Panc1 (cell line): ENCODE measurements around the gene UROC1. TPM values are rescaled to one million over a fixed set of nuclear protein-coding genes. Genes with fewer than 3 reads are reported as not detected.

Experiments
- ATAC-seq: fragments of 200-7000 bp; cut with Tn5 transposase; 2 replicates; pipeline ENCODE4 v1.9.1; 2020; ENCODE audit warnings: mild to moderate bottlenecking, moderate library complexity
- BruUV-seq: library from RNA; stranded (reverse); fragments of 400-500 nt; replicated peaks from 2 replicates; lab custom pipeline; 2021; lab: Mats Ljungman, UMichigan
- CTCF ChIA-PET: fragments of 300-600 bp; sonication (Branson Sonifier 250); formaldehyde crosslinking; loops from one replicate; lab custom pipeline; 2022; ENCODE audit warnings: antibody characterized with exemption; lab: Charles Lee
- POLR2A ChIA-PET: fragments of 300-600 bp; sonication (Branson Sonifier 250); formaldehyde crosslinking; loops from one replicate; lab custom pipeline; 2022; ENCODE audit warnings: antibody characterized with exemption; lab: Charles Lee
- DNase-seq: peaks from one replicate; pipeline ENCODE4 v3.0.0-alpha.2; 2010; ENCODE audit warnings: low read depth, low spot score
- H3K27ac ChIP-seq: 2 replicates; pipeline ENCODE4 v1.5.1; 2011; ENCODE audit warnings: mild to moderate bottlenecking, low read length, inconsistent platforms
- H3K27me3 ChIP-seq: fragments of 200-500 bp; sonication (Bioruptor generic); 2 replicates; pipeline ENCODE4 v1.6.0; 2014; ENCODE audit warnings: low read length, inconsistent platforms; ENCODE audit not compliant: control insufficient read depth, insufficient read depth
- H3K36me3 ChIP-seq: fragments of 200-500 bp; sonication (Bioruptor generic); 2 replicates; pipeline ENCODE4 v1.5.1; 2014; ENCODE audit warnings: inconsistent platforms, mild to moderate bottlenecking, low read length, moderate library complexity; ENCODE audit not compliant: control insufficient read depth, insufficient read depth
- H3K4me1 ChIP-seq: 2 replicates; pipeline ENCODE4 v1.5.1; 2011; ENCODE audit warnings: inconsistent platforms, mild to moderate bottlenecking, low read length, moderate library complexity; ENCODE audit not compliant: control insufficient read depth, insufficient read depth
- H3K4me3 ChIP-seq, 2 experiments: 2 replicates each; pipeline ENCODE4 v1.5.1; 2011 to 2012; ENCODE audit warnings: low read depth in 2 of 2, low read length in 2 of 2, mild to moderate bottlenecking in 2 of 2, inconsistent platforms in 1 of 2, moderate library complexity in 1 of 2
- H3K9me3 ChIP-seq: fragments of 200-500 bp; sonication (Bioruptor generic); 2 replicates; pipeline ENCODE4 v1.5.1; 2014; ENCODE audit warnings: low read depth, mild to moderate bottlenecking, inconsistent platforms, low read length, moderate library complexity; ENCODE audit not compliant: control insufficient read depth, insufficient read depth
- CTCF ChIP-seq: fragments of 450-650 bp; IDR thresholded peaks from 2 replicates; pipeline ENCODE4 v1.5.1; 2017; ENCODE audit warnings: mild to moderate bottlenecking
- POLR2AphosphoS5 ChIP-seq: IDR thresholded peaks from 2 replicates; pipeline ENCODE4 v1.6.1; 2012; ENCODE audit warnings: mild to moderate bottlenecking, low read depth, low read length, moderate library complexity
- REST ChIP-seq, 2 experiments: IDR thresholded peaks; 2 replicates each; pipeline ENCODE4 v1.6.1; 2011 to 2012; ENCODE audit warnings: low read depth in 2 of 2, control low read depth in 1 of 2, low read length in 1 of 2, mild to moderate bottlenecking in 1 of 2, moderate library complexity in 1 of 2; ENCODE audit not compliant: insufficient read depth in 1 of 2
- SIN3A ChIP-seq: IDR thresholded peaks from 2 replicates; pipeline ENCODE4 v1.6.1; 2012; ENCODE audit warnings: low read depth, mild to moderate bottlenecking, low read length, moderate library complexity, borderline replicate concordance; ENCODE audit not compliant: insufficient read depth
- TCF7L2 ChIP-seq: IDR thresholded peaks from 2 replicates; pipeline ENCODE4 v1.6.1; 2011; ENCODE audit warnings: mild to moderate bottlenecking, low read depth, low read length, inconsistent platforms
- in situ Hi-C: cut with HindIII; loops from 2 replicates; pipeline ENCODE4 v1.10.0; 2016; ENCODE audit warnings: low sequenced_read_pairs, low pct_unique_long_range_greater_than_20kb
- intact Hi-C: fragments of 100-400 bp; cut with micrococcal nuclease; formaldehyde crosslinking; loops from one replicate; pipeline ENCODE4 v1.10.0; 2022; ENCODE audit not compliant: unreplicated experiment
- total RNA-seq: library from RNA; stranded (reverse); gene quantifications from one replicate; pipeline ENCODE4 v1.2.1, GENCODE V29; 2021; ENCODE audit not compliant: unreplicated experiment

The UROC1 gene
- total RNA-seq, 1 experiment from 2014 or later = not detected

DNA sequence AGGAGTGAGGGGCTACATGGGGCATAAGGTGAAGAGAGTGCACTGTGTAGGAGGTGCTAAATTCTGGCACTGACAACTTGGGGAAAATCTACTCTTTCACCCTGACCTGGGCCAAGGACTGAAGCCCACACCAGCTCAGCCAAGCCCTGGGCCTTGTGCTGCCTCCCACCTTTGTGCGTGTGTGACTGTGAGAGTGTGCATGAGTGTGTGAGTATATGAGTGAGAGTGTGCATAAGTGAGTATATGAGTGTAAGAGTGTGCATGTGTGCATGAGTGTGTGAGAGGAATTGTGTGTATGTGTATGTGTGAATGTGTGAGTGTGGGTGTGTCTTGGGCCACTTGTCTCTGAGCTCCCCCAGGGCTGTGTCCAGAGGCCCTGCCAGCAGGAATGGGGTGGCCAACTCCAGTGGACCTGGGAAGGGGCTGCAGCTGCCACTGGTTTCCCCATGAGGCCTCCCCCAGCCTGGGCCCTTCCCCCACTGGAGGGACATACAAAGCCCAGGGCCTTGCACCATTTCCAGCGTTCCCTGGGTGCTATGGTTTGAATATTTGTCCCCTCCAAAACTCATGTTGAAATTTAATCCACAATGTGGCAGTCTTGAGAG, 26.0 kb upstream of the UROC1 start:
- no peak for ATAC-seq
- intact Hi-C loops = no loop called here
- ChIA-PET CTCF (no interaction called here), POLR2A (no interaction called here)
- Histone ChIP-seq H3K27ac (no peak overlapping the region), H3K27me3 (no peaks in the 10 kb centered on the region; the same call in 1 of the 2 replicates), H3K36me3 (no peaks in the 10 kb centered on the region), H3K4me1 (peaks cover 6% of the 10 kb centered on the region; the same call in 1 of the 2 replicates), H3K9me3 (no peaks in the 10 kb centered on the region), H3K4me3 (no peak overlapping the region)
- no peak for TF ChIP-seq POLR2AphosphoS5
- no TSS peak for BruUV-seq
- no peak for DNase-seq
- in situ Hi-C loops = no loop called here

GRCh38 chr3:126542340-126543241, 25.0 kb upstream of the UROC1 start:
- DNase-seq (no peak), ATAC-seq (no peak)
- no peaks in the 10 kb centered on the region for H3K9me3 ChIP-seq
- H3K4me1 ChIP-seq = peaks cover 6% of the 10 kb centered on the region; the same call in 1 of the 2 replicates
- TF ChIP-seq CTCF (no peak), REST (IDR thresholded peaks at IDR 0.05; ENCODE audit: insufficient read depth in 1 of 2, low read depth in 2 of 2, low read length in 1 of 2) (no peak), POLR2AphosphoS5 (no peak), TCF7L2 (no peak), SIN3A (no peak)
- no peak overlapping the region for H3K4me3 ChIP-seq
- intact Hi-C loops (no loop called here), in situ Hi-C loops (no loop called here)
- H3K27ac ChIP-seq = no peak overlapping the region
- ChIA-PET POLR2A (no interaction called here), CTCF (no interaction called here)
- no peaks in the 10 kb centered on the region; the same call in 1 of the 2 replicates for H3K27me3 ChIP-seq
- no TSS peak for BruUV-seq
- H3K36me3 ChIP-seq = no peaks in the 10 kb centered on the region
